GM12878 (cell line): ENCODE results near the gene CD2AP. TPM values are rescaled to one million over a fixed set of nuclear protein-coding genes. Genes with fewer than 3 reads are reported as not detected.

Experiments
- ATAC-seq: fragments of 200-7000 bp; cut with Tn5 transposase; 3 replicates; pipeline ENCODE4 v1.9.1; 2020; ENCODE audit warnings: mild to moderate bottlenecking, moderate library complexity
- BruUV-seq: library from RNA; stranded (reverse); fragments of 400-500 nt; replicated peaks from 2 replicates; lab custom pipeline; 2021; lab: Mats Ljungman, UMichigan
- CTCF ChIA-PET: fragments of 300-600 bp; sonication (Branson Sonifier 250); formaldehyde crosslinking; extraction: SDS; loops from one replicate; lab custom pipeline; 2021; ENCODE audit warnings: inconsistent platforms; lab: Yijun Ruan, JAX
- POLR2A ChIA-PET: fragments of 350-600 bp; formaldehyde crosslinking; extraction: SDS; loops from one replicate; lab custom pipeline; 2021; ENCODE audit warnings: inconsistent platforms; lab: Charles Lee
- RAD21 ChIA-PET: fragments of 300-600 bp; sonication (Branson Sonifier 250); formaldehyde crosslinking; loops from one replicate; lab custom pipeline; 2023; ENCODE audit warnings: antibody characterized with exemption; ENCODE audit not compliant: unreplicated experiment; lab: Charles Lee
- SMC1A ChIA-PET: fragments of 300-600 bp; sonication (Branson Sonifier 250); formaldehyde crosslinking; loops from one replicate; lab custom pipeline; 2023; ENCODE audit not compliant: unreplicated experiment, uncharacterized antibody; lab: Charles Lee
- DNase-seq: peaks from one replicate; pipeline ENCODE4 v3.0.0-alpha.2; 2011; ENCODE audit warnings: low read depth, low spot score
- FAIRE-seq: peaks from 3 replicates; lab custom pipeline; 2011; peaks lifted over from hg19 to GRCh38; lab: Jason Lieb, UNC
- H2AFZ ChIP-seq: 2 replicates; pipeline ENCODE4 v1.6.0; 2011; ENCODE audit warnings: low read depth, low read length, control low read depth; ENCODE audit not compliant: control insufficient read depth
- H3K27ac ChIP-seq: 2 replicates; pipeline ENCODE4 v1.5.1; 2011; ENCODE audit warnings: control low read depth; ENCODE audit not compliant: control insufficient read depth, insufficient read depth
- H3K27me3 ChIP-seq, 2 experiments: replicated peaks in 1 of 2; 2 replicates each; pipeline versions ENCODE4 v1.6.0 to v1.6.1; 2011; ENCODE audit warnings: low read length in 1 of 2; ENCODE audit not compliant: control insufficient read depth in 2 of 2, insufficient read depth in 2 of 2
- H3K36me3 ChIP-seq, 2 experiments: 2 replicates each; pipeline ENCODE4 v1.5.1; 2011; ENCODE audit warnings: low read length in 1 of 2; ENCODE audit not compliant: control insufficient read depth in 2 of 2, insufficient read depth in 2 of 2
- H3K4me1 ChIP-seq: 2 replicates; pipeline ENCODE4 v1.6.1; 2011; ENCODE audit warnings: mild to moderate bottlenecking, low read length, moderate library complexity, mixed read lengths; ENCODE audit not compliant: control insufficient read depth, insufficient read depth
- H3K4me2 ChIP-seq: 2 replicates; pipeline ENCODE4 v1.6.0; 2011; ENCODE audit warnings: control low read depth; ENCODE audit not compliant: control insufficient read depth, insufficient read depth
- H3K4me3 ChIP-seq: fragments of 200-600 bp; sonication (generic); 2 replicates; pipeline ENCODE4 v1.5.1; 2016
- H3K79me2 ChIP-seq: 2 replicates; pipeline ENCODE4 v1.6.0; 2011; ENCODE audit warnings: low read length; ENCODE audit not compliant: control insufficient read depth, insufficient read depth
- H3K9ac ChIP-seq: 2 replicates; pipeline ENCODE4 v1.8.0; 2011; ENCODE audit warnings: low read length, control low read depth, mixed read lengths; ENCODE audit not compliant: control insufficient read depth, insufficient read depth
- H3K9me3 ChIP-seq: replicated peaks from 3 replicates; pipeline ENCODE4 v1.5.1; 2011; ENCODE audit warnings: mild to moderate bottlenecking, low read length; ENCODE audit not compliant: control insufficient read depth, insufficient read depth
- H4K20me1 ChIP-seq: 2 replicates; pipeline ENCODE4 v1.6.0; 2011; ENCODE audit not compliant: control insufficient read depth, insufficient read depth
- HDGF ChIP-seq: fragments of 450-650 bp; IDR thresholded peaks from 2 replicates; pipeline ENCODE4 v1.6.1; 2016; ENCODE audit warnings: antibody characterized with exemption
- IRF4 ChIP-seq: IDR thresholded peaks from 2 replicates; pipeline ENCODE4 v1.6.1; 2011; ENCODE audit warnings: low read depth, low read length
- MTA2 ChIP-seq: fragments of 450-650 bp; IDR thresholded peaks from 2 replicates; pipeline ENCODE4 v1.6.1; 2016; ENCODE audit warnings: low read depth, mild to moderate bottlenecking, moderate library complexity
- MYB ChIP-seq: fragments of 150-350 bp; IDR thresholded peaks from 2 replicates; pipeline ENCODE4 v1.6.1; 2014; ENCODE audit warnings: mild to moderate bottlenecking, low read depth, low read length, borderline replicate concordance
- RB1 ChIP-seq: fragments of 450-650 bp; formaldehyde crosslinking; IDR thresholded peaks from 2 replicates; pipeline ENCODE4 v1.6.1; 2017; ENCODE audit warnings: mild to moderate bottlenecking, borderline replicate concordance
- TARDBP ChIP-seq: IDR thresholded peaks from 2 replicates; pipeline ENCODE4 v1.6.1; 2016; ENCODE audit warnings: borderline replicate concordance
- WGBS: methylation state at CpG from one replicate; pipeline ENCODE4 v1.1.6; 2016; ENCODE audit warnings: low lambda C conversion rate; ENCODE audit not compliant: insufficient replicate concordance, insufficient coverage; ENCODE audit errors: missing lambda C conversion rate; 5-methylcytosine and 5-hydroxymethylcytosine counted together
- in situ Hi-C: fragments of 300-500 bp; cut with MboI; formaldehyde crosslinking; loops from 9 replicates; pipeline ENCODE4 v1.14.3; 2018; ENCODE audit warnings: mixed read lengths
- intact Hi-C: fragments of 100-400 bp; cut with micrococcal nuclease; formaldehyde crosslinking; loops from one replicate; pipeline ENCODE4 v1.14.2; 2022; ENCODE audit not compliant: unreplicated experiment
- polyA plus RNA-seq, 11 experiments: library from polyadenylated mRNA; depleted of rRNA in 4 of 11; unstranded in 6 of 11; stranded (reverse) in 5 of 11; fragments of >200 nt; fragmentation: Nextera tagmentation in 4 of 11; fragmentation: Illumina TruSeq in 1 of 11; extraction: Ambion mirVana in 4 of 11; extraction: Trizol in 1 of 11; gene quantifications; 1 replicate in 1 of 11; 2 replicates in 10 of 11; pipeline versions ENCODE4 v1.2.1 to v1.2.3, GENCODE V29; 2011 to 2016; ENCODE audit warnings: inconsistent platforms in 2 of 11, missing spikeins in 2 of 11, low read depth in 1 of 11
- total RNA-seq, 4 experiments: library from RNA; depleted of rRNA in 3 of 4; stranded (reverse); fragments of >200 nt in 3 of 4; fragmentation: Illumina TruSeq in 1 of 4; extraction: Trizol in 1 of 4; gene quantifications; 2 replicates each; pipeline versions ENCODE4 v1.2.1 to v1.2.3, GENCODE V29; 2013 to 2021
- TF ChIP-seq, protein P1 (sequence below): fragments of 450-650 bp; IDR thresholded peaks from 2 replicates; pipeline ENCODE4 v1.6.1; 2017; ENCODE audit warnings: mild to moderate bottlenecking, moderate library complexity
- TF ChIP-seq, protein P2 (sequence below): IDR thresholded peaks from 2 replicates; pipeline ENCODE4 v1.6.1; 2012; ENCODE audit warnings: mild to moderate bottlenecking, low read depth, low read length

Gene CD2AP
- total and polyA plus RNA-seq, 10 of the 15 experiments (the other 5 are each of a cell fraction or from before 2014, with no cell fraction given): 5.4 to 46.6 (median 20.9) TPM

GRCh38 chr6:47464052-47464451 lies 13.5 kb upstream of the CD2AP start:
- H2AFZ ChIP-seq: no peak overlapping the region
- H3K4me1 ChIP-seq: peaks cover 10% of the 10 kb centered on the region
- FAIRE-seq: no peak
- RAD21 ChIA-PET: no interaction called here
- no peaks in the 10 kb centered on the region for H3K36me3 ChIP-seq
- 78% methylated on average over 1 of the region's 1 CpG for WGBS
- POLR2A ChIA-PET: interaction anchor here (1.1 kb wide), 1 partner anchor 32 kb away, joined by 3 read pairs; no protein-coding TSS in a partner anchor
- no peak for ATAC-seq
- no peaks in the 10 kb centered on the region for H3K79me2 ChIP-seq
- SMC1A ChIA-PET: no interaction called here
- in situ Hi-C loops: no loop called here
- no peak for TF ChIP-seq HDGF
- TF ChIP-seq MYB: no peak
- TF ChIP-seq, protein P1, sequence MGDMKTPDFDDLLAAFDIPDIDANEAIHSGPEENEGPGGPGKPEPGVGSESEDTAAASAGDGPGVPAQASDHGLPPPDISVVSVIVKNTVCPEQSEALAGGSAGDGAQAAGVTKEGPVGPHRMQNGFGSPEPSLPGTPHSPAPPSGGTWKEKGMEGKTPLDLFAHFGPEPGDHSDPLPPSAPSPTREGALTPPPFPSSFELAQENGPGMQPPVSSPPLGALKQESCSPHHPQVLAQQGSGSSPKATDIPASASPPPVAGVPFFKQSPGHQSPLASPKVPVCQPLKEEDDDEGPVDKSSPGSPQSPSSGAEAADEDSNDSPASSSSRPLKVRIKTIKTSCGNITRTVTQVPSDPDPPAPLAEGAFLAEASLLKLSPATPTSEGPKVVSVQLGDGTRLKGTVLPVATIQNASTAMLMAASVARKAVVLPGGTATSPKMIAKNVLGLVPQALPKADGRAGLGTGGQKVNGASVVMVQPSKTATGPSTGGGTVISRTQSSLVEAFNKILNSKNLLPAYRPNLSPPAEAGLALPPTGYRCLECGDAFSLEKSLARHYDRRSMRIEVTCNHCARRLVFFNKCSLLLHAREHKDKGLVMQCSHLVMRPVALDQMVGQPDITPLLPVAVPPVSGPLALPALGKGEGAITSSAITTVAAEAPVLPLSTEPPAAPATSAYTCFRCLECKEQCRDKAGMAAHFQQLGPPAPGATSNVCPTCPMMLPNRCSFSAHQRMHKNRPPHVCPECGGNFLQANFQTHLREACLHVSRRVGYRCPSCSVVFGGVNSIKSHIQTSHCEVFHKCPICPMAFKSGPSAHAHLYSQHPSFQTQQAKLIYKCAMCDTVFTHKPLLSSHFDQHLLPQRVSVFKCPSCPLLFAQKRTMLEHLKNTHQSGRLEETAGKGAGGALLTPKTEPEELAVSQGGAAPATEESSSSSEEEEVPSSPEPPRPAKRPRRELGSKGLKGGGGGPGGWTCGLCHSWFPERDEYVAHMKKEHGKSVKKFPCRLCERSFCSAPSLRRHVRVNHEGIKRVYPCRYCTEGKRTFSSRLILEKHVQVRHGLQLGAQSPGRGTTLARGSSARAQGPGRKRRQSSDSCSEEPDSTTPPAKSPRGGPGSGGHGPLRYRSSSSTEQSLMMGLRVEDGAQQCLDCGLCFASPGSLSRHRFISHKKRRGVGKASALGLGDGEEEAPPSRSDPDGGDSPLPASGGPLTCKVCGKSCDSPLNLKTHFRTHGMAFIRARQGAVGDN: no peak
- no peak for TF ChIP-seq IRF4
- TF ChIP-seq, protein P2, sequence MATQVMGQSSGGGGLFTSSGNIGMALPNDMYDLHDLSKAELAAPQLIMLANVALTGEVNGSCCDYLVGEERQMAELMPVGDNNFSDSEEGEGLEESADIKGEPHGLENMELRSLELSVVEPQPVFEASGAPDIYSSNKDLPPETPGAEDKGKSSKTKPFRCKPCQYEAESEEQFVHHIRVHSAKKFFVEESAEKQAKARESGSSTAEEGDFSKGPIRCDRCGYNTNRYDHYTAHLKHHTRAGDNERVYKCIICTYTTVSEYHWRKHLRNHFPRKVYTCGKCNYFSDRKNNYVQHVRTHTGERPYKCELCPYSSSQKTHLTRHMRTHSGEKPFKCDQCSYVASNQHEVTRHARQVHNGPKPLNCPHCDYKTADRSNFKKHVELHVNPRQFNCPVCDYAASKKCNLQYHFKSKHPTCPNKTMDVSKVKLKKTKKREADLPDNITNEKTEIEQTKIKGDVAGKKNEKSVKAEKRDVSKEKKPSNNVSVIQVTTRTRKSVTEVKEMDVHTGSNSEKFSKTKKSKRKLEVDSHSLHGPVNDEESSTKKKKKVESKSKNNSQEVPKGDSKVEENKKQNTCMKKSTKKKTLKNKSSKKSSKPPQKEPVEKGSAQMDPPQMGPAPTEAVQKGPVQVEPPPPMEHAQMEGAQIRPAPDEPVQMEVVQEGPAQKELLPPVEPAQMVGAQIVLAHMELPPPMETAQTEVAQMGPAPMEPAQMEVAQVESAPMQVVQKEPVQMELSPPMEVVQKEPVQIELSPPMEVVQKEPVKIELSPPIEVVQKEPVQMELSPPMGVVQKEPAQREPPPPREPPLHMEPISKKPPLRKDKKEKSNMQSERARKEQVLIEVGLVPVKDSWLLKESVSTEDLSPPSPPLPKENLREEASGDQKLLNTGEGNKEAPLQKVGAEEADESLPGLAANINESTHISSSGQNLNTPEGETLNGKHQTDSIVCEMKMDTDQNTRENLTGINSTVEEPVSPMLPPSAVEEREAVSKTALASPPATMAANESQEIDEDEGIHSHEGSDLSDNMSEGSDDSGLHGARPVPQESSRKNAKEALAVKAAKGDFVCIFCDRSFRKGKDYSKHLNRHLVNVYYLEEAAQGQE: no peak
- TF ChIP-seq TARDBP: no peak
- no peak for TF ChIP-seq RB1
- no peak for TF ChIP-seq MTA2
- TF ChIP-seq, all 136 proteins: peak for 0
- no peak for DNase-seq
- no peaks in the 10 kb centered on the region for H3K9me3 ChIP-seq
- no peak overlapping the region for H3K9ac ChIP-seq
- H3K4me3 ChIP-seq: no peak overlapping the region
- H3K4me2 ChIP-seq: no peak overlapping the region
- H3K27me3 ChIP-seq: no peaks in the 10 kb centered on the region
- intact Hi-C loops: no loop called here
- CTCF ChIA-PET: interaction anchor here (0.6 to 1.4 kb wide), 3 partner anchors 15 to 273 kb away, joined by 3 to 4 read pairs (median 3); no protein-coding TSS in a partner anchor
- H4K20me1 ChIP-seq: no peaks in the 10 kb centered on the region
- no peak overlapping the region for H3K27ac ChIP-seq
- no TSS peak for BruUV-seq
